AG20443 (cell line): ENCODE data around the gene RNU7-1.
A peak's percentile ranks its signal among the peaks of the same experiment; 100 is the strongest.

ENCODE experiments used
- DNase-seq: peaks from one replicate; pipeline ENCODE4 v3.0.0; 2012; ENCODE audit warnings: low spot score, mixed read lengths

Gene RNU7-1

GRCh38 chr12:6937481-6938352 lies 5.9 kb upstream of the RNU7-1 start:
- peak; percentile 92 for DNase-seq

- DNase-seq: no peak
Measured at GRCh38 chr12:6938353-6939190, 5.0 kb upstream of the RNU7-1 start.

GRCh38 chr12:6939191-6939540 lies 4.5 kb upstream of the RNU7-1 start:
- no peak for DNase-seq

- no peak for DNase-seq
Measured at GRCh38 chr12:6941267-6941666, 2.3 kb upstream of the RNU7-1 start.

- no peak for DNase-seq
Measured at GRCh38 chr12:6941782-6942181, 1.8 kb upstream of the RNU7-1 start.

GRCh38 chr12:6942331-6942665 lies 1.3 kb upstream of the RNU7-1 start:
- DNase-seq: no peak

GRCh38 chr12:6943389-6943721 lies 261 bp upstream of the RNU7-1 start:
- DNase-seq: peak; percentile 92

GRCh38 chr12:6944381-6945186 lies 968 bp downstream of the RNU7-1 start:
- DNase-seq: peak; percentile 94

- DNase-seq: no peak
Measured at GRCh38 chr12:6945613-6946012, 2.0 kb downstream of the RNU7-1 start.

GRCh38 chr12:6946033-6946919 lies 2.7 kb downstream of the RNU7-1 start:
- DNase-seq: no peak

GRCh38 chr12:6946920-6947374 lies 3.3 kb downstream of the RNU7-1 start:
- DNase-seq: no peak

- no peak for DNase-seq
Measured at GRCh38 chr12:6947615-6948014, 4.0 kb downstream of the RNU7-1 start.

GRCh38 chr12:6948873-6949594 lies 5.4 kb downstream of the RNU7-1 start:
- DNase-seq: no peak

GRCh38 chr12:6950401-6950801 lies 6.8 kb downstream of the RNU7-1 start:
- no peak for DNase-seq

GRCh38 chr12:6950811-6951540 lies 7.4 kb downstream of the RNU7-1 start, which contains the start of gene PTPN6:
Gene PTPN6 (plus strand): TSS chr12:6951356. CDS start chr12:6951513, 157 bp downstream.
- DNase-seq: no peak

GRCh38 chr12:6951551-6952120 lies 8.0 kb downstream of the RNU7-1 start:
- DNase-seq: no peak

- no peak for DNase-seq
Measured at GRCh38 chr12:6952121-6952862, 8.7 kb downstream of the RNU7-1 start.

GRCh38 chr12:6952863-6953441 lies 9.3 kb downstream of the RNU7-1 start:
- DNase-seq: no peak
